ENCODE measurements around the gene MOB3B.

GRCh38 chr9:27394826-27395201 is 134.8 kb downstream of the MOB3B start:
- TF ChIP-seq SIN3A (IDR thresholded peaks at IDR 0.05; ENCODE audit: borderline replicate concordance, insufficient read depth, low read length): no peak
- no peak for TF ChIP-seq TAF1 (IDR thresholded peaks at IDR 0.05; ENCODE audit: borderline replicate concordance, insufficient read depth, low read length)
- TF ChIP-seq, protein P1, sequence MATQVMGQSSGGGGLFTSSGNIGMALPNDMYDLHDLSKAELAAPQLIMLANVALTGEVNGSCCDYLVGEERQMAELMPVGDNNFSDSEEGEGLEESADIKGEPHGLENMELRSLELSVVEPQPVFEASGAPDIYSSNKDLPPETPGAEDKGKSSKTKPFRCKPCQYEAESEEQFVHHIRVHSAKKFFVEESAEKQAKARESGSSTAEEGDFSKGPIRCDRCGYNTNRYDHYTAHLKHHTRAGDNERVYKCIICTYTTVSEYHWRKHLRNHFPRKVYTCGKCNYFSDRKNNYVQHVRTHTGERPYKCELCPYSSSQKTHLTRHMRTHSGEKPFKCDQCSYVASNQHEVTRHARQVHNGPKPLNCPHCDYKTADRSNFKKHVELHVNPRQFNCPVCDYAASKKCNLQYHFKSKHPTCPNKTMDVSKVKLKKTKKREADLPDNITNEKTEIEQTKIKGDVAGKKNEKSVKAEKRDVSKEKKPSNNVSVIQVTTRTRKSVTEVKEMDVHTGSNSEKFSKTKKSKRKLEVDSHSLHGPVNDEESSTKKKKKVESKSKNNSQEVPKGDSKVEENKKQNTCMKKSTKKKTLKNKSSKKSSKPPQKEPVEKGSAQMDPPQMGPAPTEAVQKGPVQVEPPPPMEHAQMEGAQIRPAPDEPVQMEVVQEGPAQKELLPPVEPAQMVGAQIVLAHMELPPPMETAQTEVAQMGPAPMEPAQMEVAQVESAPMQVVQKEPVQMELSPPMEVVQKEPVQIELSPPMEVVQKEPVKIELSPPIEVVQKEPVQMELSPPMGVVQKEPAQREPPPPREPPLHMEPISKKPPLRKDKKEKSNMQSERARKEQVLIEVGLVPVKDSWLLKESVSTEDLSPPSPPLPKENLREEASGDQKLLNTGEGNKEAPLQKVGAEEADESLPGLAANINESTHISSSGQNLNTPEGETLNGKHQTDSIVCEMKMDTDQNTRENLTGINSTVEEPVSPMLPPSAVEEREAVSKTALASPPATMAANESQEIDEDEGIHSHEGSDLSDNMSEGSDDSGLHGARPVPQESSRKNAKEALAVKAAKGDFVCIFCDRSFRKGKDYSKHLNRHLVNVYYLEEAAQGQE (IDR thresholded peaks at IDR 0.05; ENCODE audit: insufficient read depth in 1 of 2, low read depth in 2 of 2, low read length in 2 of 2): no peak

Data from PFSK-1 (cell line).